Activated naive CD8-positive, alpha-beta T cell (primary cell): ENCODE measurements around the gene CELF4.

Source experiments
- H3K27ac Mint-ChIP-seq: one replicate; pipeline ENCODE4 v1.8.0; 2021; ENCODE audit warnings: mixed read lengths
- H3K27me3 Mint-ChIP-seq: one replicate; pipeline ENCODE4 v1.8.0; 2021; ENCODE audit warnings: mixed read lengths
- H3K36me3 Mint-ChIP-seq: one replicate; pipeline ENCODE4 v1.8.0; 2021; ENCODE audit warnings: mixed read lengths
- H3K4me1 Mint-ChIP-seq: one replicate; pipeline ENCODE4 v1.8.0; 2021; ENCODE audit warnings: low read depth, mixed read lengths
- H3K4me3 Mint-ChIP-seq: one replicate; pipeline ENCODE4 v1.8.0; 2021; ENCODE audit warnings: mild to moderate bottlenecking, mixed read lengths
- H3K9me3 Mint-ChIP-seq: one replicate; pipeline ENCODE4 v1.8.0; 2021; ENCODE audit warnings: low read depth, mixed read lengths

CELF4 gene

GRCh38 chr18:37564711-37565100 is 892 bp downstream of the CELF4 start:
- H3K4me1 Mint-ChIP-seq = peaks cover 16% of the 10 kb centered on the region
- H3K9me3 Mint-ChIP-seq = no peaks in the 10 kb centered on the region
- H3K27ac Mint-ChIP-seq = no peak overlapping the region
- peaks cover 34% of the 10 kb centered on the region for H3K27me3 Mint-ChIP-seq
- no peak overlapping the region for H3K4me3 Mint-ChIP-seq
- H3K36me3 Mint-ChIP-seq = no peaks in the 10 kb centered on the region

GRCh38 chr18:37563931-37564392 is 1.6 kb downstream of the CELF4 start:
- no peak overlapping the region for H3K4me3 Mint-ChIP-seq
- H3K27me3 Mint-ChIP-seq = peaks cover 34% of the 10 kb centered on the region
- H3K4me1 Mint-ChIP-seq = peaks cover 16% of the 10 kb centered on the region
- H3K36me3 Mint-ChIP-seq = no peaks in the 10 kb centered on the region
- no peaks in the 10 kb centered on the region for H3K9me3 Mint-ChIP-seq
- H3K27ac Mint-ChIP-seq = no peak overlapping the region

GRCh38 chr18:37561986-37562385 is 3.6 kb downstream of the CELF4 start:
- H3K27ac Mint-ChIP-seq = no peak overlapping the region
- H3K4me1 Mint-ChIP-seq = peaks cover 8% of the 10 kb centered on the region
- no peak overlapping the region for H3K4me3 Mint-ChIP-seq
- no peaks in the 10 kb centered on the region for H3K36me3 Mint-ChIP-seq
- peaks cover 24% of the 10 kb centered on the region for H3K27me3 Mint-ChIP-seq
- no peaks in the 10 kb centered on the region for H3K9me3 Mint-ChIP-seq

GRCh38 chr18:37560003-37560402 is 5.6 kb downstream of the CELF4 start:
- H3K9me3 Mint-ChIP-seq = no peaks in the 10 kb centered on the region

GRCh38 chr18:37559194-37559593 is 6.4 kb downstream of the CELF4 start:
- no peaks in the 10 kb centered on the region for H3K36me3 Mint-ChIP-seq
- no peak overlapping the region for H3K27ac Mint-ChIP-seq
- no peaks in the 10 kb centered on the region for H3K4me1 Mint-ChIP-seq
- H3K4me3 Mint-ChIP-seq = no peak overlapping the region
- no peaks in the 10 kb centered on the region for H3K9me3 Mint-ChIP-seq
- peaks cover 15% of the 10 kb centered on the region for H3K27me3 Mint-ChIP-seq

More at GRCh38 chr18:37560003-37560402, 5.6 kb downstream of the CELF4 start:
- Mint-ChIP-seq H3K4me1 (no peaks in the 10 kb centered on the region), H3K4me3 (no peak overlapping the region), H3K27ac (no peak overlapping the region), H3K36me3 (no peaks in the 10 kb centered on the region), H3K27me3 (peaks cover 20% of the 10 kb centered on the region)

- H3K27ac Mint-ChIP-seq = no peak overlapping the region
- H3K9me3 Mint-ChIP-seq = no peaks in the 10 kb centered on the region
- no peak overlapping the region for H3K4me3 Mint-ChIP-seq
- no peaks in the 10 kb centered on the region for H3K36me3 Mint-ChIP-seq
- peaks cover 4% of the 10 kb centered on the region for H3K27me3 Mint-ChIP-seq
- H3K4me1 Mint-ChIP-seq = no peaks in the 10 kb centered on the region
These were observed 11.2 kb downstream of the CELF4 start for GRCh38 chr18:37554399-37554787.

GRCh38 chr18:37553633-37554398 is 11.8 kb downstream of the CELF4 start:
- Mint-ChIP-seq H3K36me3 (no peaks in the 10 kb centered on the region), H3K4me1 (no peaks in the 10 kb centered on the region)

GRCh38 chr18:37552286-37552685 is 13.3 kb downstream of the CELF4 start:
- Mint-ChIP-seq H3K36me3 (no peaks in the 10 kb centered on the region), H3K9me3 (no peaks in the 10 kb centered on the region)

More at GRCh38 chr18:37553633-37554398, 11.8 kb downstream of the CELF4 start:
- H3K9me3 Mint-ChIP-seq = no peaks in the 10 kb centered on the region
- H3K27me3 Mint-ChIP-seq = no peaks in the 10 kb centered on the region
- H3K4me3 Mint-ChIP-seq = no peak overlapping the region
- H3K27ac Mint-ChIP-seq = no peak overlapping the region

GRCh38 chr18:37551846-37552245 is 13.8 kb downstream of the CELF4 start:
- no peak overlapping the region for H3K27ac Mint-ChIP-seq
- H3K36me3 Mint-ChIP-seq = no peaks in the 10 kb centered on the region
- no peaks in the 10 kb centered on the region for H3K4me1 Mint-ChIP-seq
- peaks cover 3% of the 10 kb centered on the region for H3K27me3 Mint-ChIP-seq
- no peak overlapping the region for H3K4me3 Mint-ChIP-seq
- H3K9me3 Mint-ChIP-seq = no peaks in the 10 kb centered on the region

More at GRCh38 chr18:37552286-37552685, 13.3 kb downstream of the CELF4 start:
- H3K27me3 Mint-ChIP-seq = peaks cover 3% of the 10 kb centered on the region
- H3K4me3 Mint-ChIP-seq = no peak overlapping the region
- H3K4me1 Mint-ChIP-seq = no peaks in the 10 kb centered on the region
- H3K27ac Mint-ChIP-seq = no peak overlapping the region

- H3K36me3 Mint-ChIP-seq = no peaks in the 10 kb centered on the region
- H3K4me1 Mint-ChIP-seq = no peaks in the 10 kb centered on the region
- no peaks in the 10 kb centered on the region for H3K9me3 Mint-ChIP-seq
- H3K4me3 Mint-ChIP-seq = no peak overlapping the region
- H3K27ac Mint-ChIP-seq = no peak overlapping the region
- H3K27me3 Mint-ChIP-seq = peaks cover 3% of the 10 kb centered on the region
These were observed 14.3 kb downstream of the CELF4 start for GRCh38 chr18:37551249-37551648.

- H3K36me3 Mint-ChIP-seq = no peaks in the 10 kb centered on the region
- H3K9me3 Mint-ChIP-seq = no peaks in the 10 kb centered on the region
- H3K4me3 Mint-ChIP-seq = no peak overlapping the region
- peaks cover 3% of the 10 kb centered on the region for H3K27me3 Mint-ChIP-seq
- no peak overlapping the region for H3K27ac Mint-ChIP-seq
- no peaks in the 10 kb centered on the region for H3K4me1 Mint-ChIP-seq
These were observed 15.3 kb downstream of the CELF4 start for GRCh38 chr18:37550118-37550875.

- Mint-ChIP-seq H3K36me3 (no peaks in the 10 kb centered on the region), H3K27ac (no peak overlapping the region), H3K9me3 (no peaks in the 10 kb centered on the region), H3K4me1 (no peaks in the 10 kb centered on the region), H3K4me3 (no peak overlapping the region), H3K27me3 (peaks cover 3% of the 10 kb centered on the region)
These were observed 16.8 kb downstream of the CELF4 start for GRCh38 chr18:37548679-37549289.

GRCh38 chr18:37547196-37547827 is 18.3 kb downstream of the CELF4 start:
- Mint-ChIP-seq H3K4me3 (no peak overlapping the region), H3K36me3 (no peaks in the 10 kb centered on the region), H3K9me3 (no peaks in the 10 kb centered on the region), H3K27me3 (peaks cover 5% of the 10 kb centered on the region), H3K27ac (no peak overlapping the region), H3K4me1 (no peaks in the 10 kb centered on the region)

- H3K4me1 Mint-ChIP-seq = no peaks in the 10 kb centered on the region
- peaks cover 8% of the 10 kb centered on the region for H3K27me3 Mint-ChIP-seq
- no peak overlapping the region for H3K27ac Mint-ChIP-seq
- H3K36me3 Mint-ChIP-seq = no peaks in the 10 kb centered on the region
- H3K4me3 Mint-ChIP-seq = no peak overlapping the region
- no peaks in the 10 kb centered on the region for H3K9me3 Mint-ChIP-seq
These were observed 18.9 kb downstream of the CELF4 start for GRCh38 chr18:37546651-37547050.

- Mint-ChIP-seq H3K4me1 (no peaks in the 10 kb centered on the region), H3K4me3 (no peak overlapping the region), H3K9me3 (no peaks in the 10 kb centered on the region), H3K36me3 (no peaks in the 10 kb centered on the region), H3K27me3 (peaks cover 10% of the 10 kb centered on the region), H3K27ac (no peak overlapping the region)
These were observed 19.4 kb downstream of the CELF4 start for GRCh38 chr18:37546272-37546537.
